ENCODE data around the gene WDR18. TPM values are rescaled to one million over a fixed set of nuclear protein-coding genes. Genes with fewer than 3 reads are reported as not detected.

Gene WDR18
- total RNA-seq, 2 donors from 2014 or later: 18.2 to 42.8 TPM

DNA sequence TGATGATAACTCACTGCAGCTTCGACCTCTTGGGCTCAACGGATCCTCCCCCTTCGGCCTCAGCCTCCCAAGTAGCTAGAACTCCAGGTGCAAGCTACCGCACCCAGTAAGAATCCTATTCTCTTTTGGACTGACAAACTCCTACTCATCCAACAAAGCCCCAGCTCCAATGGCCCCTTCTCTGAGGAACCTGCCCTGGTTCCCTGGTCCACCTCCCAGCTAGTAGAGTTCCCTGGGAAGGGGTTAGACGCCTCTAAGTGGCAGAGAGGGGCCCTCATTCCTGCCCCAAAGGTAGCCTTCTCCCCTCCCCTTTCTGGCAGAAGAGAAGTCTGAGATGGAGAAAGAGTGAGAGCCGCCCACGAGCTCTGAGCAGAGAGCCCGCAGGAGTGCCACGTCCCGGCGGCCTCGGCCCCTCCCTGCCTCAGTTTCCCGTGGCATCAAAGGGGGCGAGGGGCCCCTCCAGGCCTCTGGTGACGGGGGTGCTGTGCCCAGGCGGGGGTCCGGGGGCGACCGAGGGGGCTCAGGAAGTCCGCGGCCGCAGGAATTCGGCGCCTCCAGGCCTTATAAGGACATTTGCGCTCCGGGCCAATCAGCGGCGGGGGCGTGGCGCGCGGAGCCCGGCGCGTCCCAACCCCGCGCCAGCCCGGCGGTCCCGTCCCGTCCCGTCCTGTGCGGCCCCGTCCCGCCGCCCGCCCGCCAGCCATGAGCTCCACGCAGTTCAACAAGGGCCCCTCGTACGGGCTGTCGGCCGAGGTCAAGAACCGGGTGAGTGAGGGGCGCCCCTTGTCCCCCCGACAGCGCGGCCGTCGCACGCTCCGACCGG is 42.0 kb downstream of the WDR18 start, which contains the start of gene CNN2:
Gene CNN2 (plus strand): TSS at position 649 of the 823 bp plus-strand sequence. CDS start 54 bp downstream, at position 703.
- ATAC-seq (peak; percentile 41), DNase-seq (peak; percentile 42 to 69 (median 60))
- peaks cover 2% of the 10 kb centered on the region for H3K36me3 Mint-ChIP-seq (ENCODE audit: low read depth)
- no peaks in the 10 kb centered on the region for H3K27me3 Mint-ChIP-seq
- H3K4me3 Mint-ChIP-seq: peak within 1 kb of the TSS; percentile 96
- H3K9me3 ChIP-seq (ENCODE audit: control insufficient read depth, low read length, poor library complexity, severe bottlenecking): no peaks in the 10 kb centered on the region
- H3K4me1 Mint-ChIP-seq: peaks cover 30% of the 10 kb centered on the region
- H3K27ac Mint-ChIP-seq: peak within 1 kb of the TSS; percentile 90

GRCh38 chr19:1026783-1027649 is 42.9 kb downstream of the WDR18 start:
- H3K27ac Mint-ChIP-seq: peak overlapping the region; percentile 90
- ATAC-seq (peak; percentile 11), DNase-seq (no peak)
- H3K4me3 Mint-ChIP-seq: peak overlapping the region; percentile 96
- peaks cover 2% of the 10 kb centered on the region for H3K36me3 Mint-ChIP-seq (ENCODE audit: low read depth)
- H3K9me3 ChIP-seq (ENCODE audit: control insufficient read depth, low read length, poor library complexity, severe bottlenecking): no peaks in the 10 kb centered on the region
- H3K27me3 Mint-ChIP-seq: no peaks in the 10 kb centered on the region
- peaks cover 24% of the 10 kb centered on the region for H3K4me1 Mint-ChIP-seq

- H3K36me3 Mint-ChIP-seq (ENCODE audit: low read depth): peaks cover 2% of the 10 kb centered on the region
- H3K4me1 Mint-ChIP-seq: peaks cover 26% of the 10 kb centered on the region
- DNase-seq: no peak
- H3K27ac Mint-ChIP-seq: peak overlapping the region; percentile 90
- H3K9me3 ChIP-seq (ENCODE audit: control insufficient read depth, low read length, poor library complexity, severe bottlenecking): no peaks in the 10 kb centered on the region
- H3K4me3 Mint-ChIP-seq: peak overlapping the region; percentile 96
- ATAC-seq: peak; percentile 11
- no peaks in the 10 kb centered on the region for H3K27me3 Mint-ChIP-seq
Measured at GRCh38 chr19:1027650-1028061, 43.5 kb downstream of the WDR18 start.

GRCh38 chr19:1028062-1028926 is 44.1 kb downstream of the WDR18 start:
- Mint-ChIP-seq H3K4me1 (peaks cover 27% of the 10 kb centered on the region), H3K27me3 (no peaks in the 10 kb centered on the region), H3K27ac (peak overlapping the region; percentile 90), H3K4me3 (peak overlapping the region; percentile 96), H3K36me3 (ENCODE audit: low read depth) (peaks cover 2% of the 10 kb centered on the region)
- H3K9me3 ChIP-seq (ENCODE audit: control insufficient read depth, low read length, poor library complexity, severe bottlenecking): no peaks in the 10 kb centered on the region
- DNase-seq: peak; percentile 41 to 43 (median 41)
- peak; percentile 29 for ATAC-seq

DNA sequence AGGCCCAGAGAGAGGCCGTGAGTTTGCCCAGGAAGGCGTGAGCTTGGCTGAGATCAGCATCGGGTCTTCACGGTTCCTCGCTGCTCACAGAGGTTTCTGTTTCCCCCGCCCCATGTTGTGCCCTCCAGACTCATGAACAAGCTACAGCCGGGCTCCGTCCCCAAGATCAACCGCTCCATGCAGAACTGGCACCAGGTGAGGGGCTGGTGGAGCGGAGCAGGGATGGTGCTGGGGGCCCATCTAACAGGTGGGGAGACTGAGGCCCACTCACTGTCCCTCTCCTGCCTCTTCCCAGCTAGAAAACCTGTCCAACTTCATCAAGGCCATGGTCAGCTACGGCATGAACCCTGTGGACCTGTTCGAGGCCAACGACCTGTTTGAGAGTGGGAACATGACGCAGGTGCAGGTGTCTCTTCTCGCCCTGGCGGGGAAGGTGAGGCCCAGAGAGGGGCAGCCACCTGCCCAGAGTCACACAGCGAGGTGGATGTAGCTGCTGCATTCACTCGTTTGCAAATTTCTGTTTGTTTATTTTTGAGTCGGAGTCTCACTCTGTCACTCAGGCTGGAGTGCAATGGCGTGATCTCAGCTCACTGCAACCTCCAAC is 48.2 kb downstream of the WDR18 start:
- no peaks in the 10 kb centered on the region for H3K9me3 ChIP-seq (ENCODE audit: control insufficient read depth, low read length, poor library complexity, severe bottlenecking)
- H3K27me3 Mint-ChIP-seq: no peaks in the 10 kb centered on the region
- no peak overlapping the region for H3K4me3 Mint-ChIP-seq
- H3K4me1 Mint-ChIP-seq: peaks cover 26% of the 10 kb centered on the region
- peak overlapping the region; percentile 89 for H3K27ac Mint-ChIP-seq
- H3K36me3 Mint-ChIP-seq (ENCODE audit: low read depth): peaks cover 9% of the 10 kb centered on the region
- ATAC-seq: no peak
- DNase-seq: no peak

DNA sequence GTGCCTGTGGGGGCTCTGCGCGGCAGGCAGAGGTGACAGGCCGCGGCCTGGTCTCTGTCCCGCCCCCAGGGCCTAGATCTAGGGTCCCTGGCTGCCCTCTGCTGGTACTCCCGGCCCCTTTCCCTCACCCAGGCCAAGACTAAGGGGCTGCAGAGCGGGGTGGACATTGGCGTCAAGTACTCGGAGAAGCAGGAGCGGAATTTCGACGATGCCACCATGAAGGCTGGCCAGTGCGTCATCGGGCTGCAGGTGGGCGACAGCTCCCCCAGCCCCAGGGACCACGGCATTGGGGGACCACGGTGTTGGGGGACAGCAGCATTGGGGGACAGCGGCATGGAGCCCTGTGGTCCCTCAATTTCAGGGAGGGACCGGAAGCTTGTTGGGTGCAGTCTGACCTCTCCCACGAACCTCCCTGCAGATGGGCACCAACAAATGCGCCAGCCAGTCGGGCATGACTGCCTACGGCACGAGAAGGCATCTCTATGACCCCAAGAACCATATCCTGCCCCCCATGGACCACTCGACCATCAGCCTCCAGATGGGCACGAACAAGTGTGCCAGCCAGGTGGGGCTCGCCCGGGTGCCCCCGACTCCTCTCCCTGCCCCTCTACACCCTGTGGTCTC is 52.0 kb downstream of the WDR18 start:
- Mint-ChIP-seq H3K4me1 (peaks cover 35% of the 10 kb centered on the region), H3K27me3 (no peaks in the 10 kb centered on the region), H3K36me3 (ENCODE audit: low read depth) (peaks cover 7% of the 10 kb centered on the region), H3K4me3 (peak overlapping the region; percentile 33), H3K27ac (peak overlapping the region; percentile 69)
- ATAC-seq (no peak), DNase-seq (no peak)
- no peaks in the 10 kb centered on the region for H3K9me3 ChIP-seq (ENCODE audit: control insufficient read depth, low read length, poor library complexity, severe bottlenecking)

DNA sequence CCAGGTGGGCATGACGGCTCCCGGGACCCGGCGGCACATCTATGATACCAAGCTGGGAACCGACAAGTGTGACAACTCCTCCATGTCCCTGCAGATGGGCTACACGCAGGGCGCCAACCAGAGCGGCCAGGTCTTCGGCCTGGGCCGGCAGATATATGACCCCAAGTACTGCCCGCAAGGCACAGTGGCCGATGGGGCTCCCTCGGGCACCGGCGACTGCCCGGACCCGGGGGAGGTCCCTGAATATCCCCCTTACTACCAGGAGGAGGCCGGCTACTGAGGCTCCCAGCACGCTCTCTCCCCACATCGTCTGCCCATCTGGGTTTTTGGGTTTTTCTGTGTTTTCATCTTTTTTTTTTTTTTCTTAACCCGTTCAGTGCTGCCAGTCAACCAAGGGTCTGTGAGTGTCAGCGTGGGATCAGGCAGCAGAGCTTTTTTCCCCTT is 53.5 kb downstream of the WDR18 start:
- H3K9me3 ChIP-seq (ENCODE audit: control insufficient read depth, low read length, poor library complexity, severe bottlenecking): no peaks in the 10 kb centered on the region
- Mint-ChIP-seq H3K27me3 (no peaks in the 10 kb centered on the region), H3K27ac (peak overlapping the region; percentile 97), H3K4me3 (peak overlapping the region; percentile 97), H3K36me3 (ENCODE audit: low read depth) (peaks cover 7% of the 10 kb centered on the region), H3K4me1 (peaks cover 32% of the 10 kb centered on the region)
- ATAC-seq (no peak), DNase-seq (peak in 1 of 3 donors; percentile 12)

DNA sequence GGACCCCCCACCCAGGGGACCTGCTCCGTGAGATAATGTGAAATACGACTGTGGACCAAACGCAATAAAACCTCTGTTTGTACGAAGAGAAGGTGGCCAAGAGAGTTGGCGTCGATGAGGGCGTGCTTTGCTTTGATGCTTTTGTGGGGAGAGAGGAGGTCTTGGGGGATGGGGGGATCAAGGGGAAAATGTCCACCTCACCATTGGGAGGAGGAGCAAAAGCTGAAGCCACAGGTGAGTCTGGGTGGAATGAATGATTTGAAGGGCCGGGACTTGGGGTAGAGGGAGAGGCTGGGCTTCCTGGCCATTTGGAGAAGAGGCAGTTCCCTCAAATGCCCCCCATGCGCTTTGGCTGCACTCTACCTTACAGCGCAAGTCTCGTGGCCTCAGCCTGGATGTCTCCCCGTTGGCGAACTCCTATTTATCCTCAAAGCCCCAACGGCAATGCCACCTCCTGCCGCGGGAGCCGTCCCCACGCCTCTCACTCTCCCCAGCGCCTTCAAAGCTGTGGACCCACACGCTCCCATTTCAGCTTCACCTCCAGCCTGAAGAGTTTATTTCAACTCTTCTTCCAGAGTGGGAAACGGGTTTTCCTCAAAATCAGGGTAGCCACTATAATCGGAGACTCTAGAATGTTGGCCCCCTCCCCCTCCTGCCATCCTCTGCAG is 55.0 kb downstream of the WDR18 start:
- peaks cover 7% of the 10 kb centered on the region for H3K36me3 Mint-ChIP-seq (ENCODE audit: low read depth)
- peak in 1 of 3 donors; percentile 10 for DNase-seq
- no peaks in the 10 kb centered on the region for H3K27me3 Mint-ChIP-seq
- peak overlapping the region; percentile 97 for H3K4me3 Mint-ChIP-seq
- peaks cover 29% of the 10 kb centered on the region for H3K4me1 Mint-ChIP-seq
- no peak for ATAC-seq
- H3K9me3 ChIP-seq (ENCODE audit: control insufficient read depth, low read length, poor library complexity, severe bottlenecking): no peaks in the 10 kb centered on the region
- H3K27ac Mint-ChIP-seq: peak overlapping the region; percentile 97

- peaks cover 7% of the 10 kb centered on the region for H3K36me3 Mint-ChIP-seq (ENCODE audit: low read depth)
- H3K9me3 ChIP-seq (ENCODE audit: control insufficient read depth, low read length, poor library complexity, severe bottlenecking): no peaks in the 10 kb centered on the region
- peak within 1 kb of the TSS; percentile 97 for H3K27ac Mint-ChIP-seq
- DNase-seq (peak; percentile 99 to 100 (median 99)), ATAC-seq (peak; percentile 94)
- peak within 1 kb of the TSS; percentile 97 for H3K4me3 Mint-ChIP-seq
- peaks cover 29% of the 10 kb centered on the region for H3K4me1 Mint-ChIP-seq
- H3K27me3 Mint-ChIP-seq: no peaks in the 10 kb centered on the region
Measured at GRCh38 chr19:1039646-1040475, 55.7 kb downstream of the WDR18 start, which contains the start of gene ABCA7. Gene ABCA7 (plus strand): TSS chr19:1040107. CDS start chr19:1041362, 1,255 bp downstream.

GRCh38 chr19:1040476-1041271 is 56.5 kb downstream of the WDR18 start:
- Mint-ChIP-seq H3K4me3 (peak overlapping the region; percentile 97), H3K36me3 (ENCODE audit: low read depth) (peaks cover 4% of the 10 kb centered on the region), H3K27me3 (no peaks in the 10 kb centered on the region), H3K4me1 (peaks cover 31% of the 10 kb centered on the region), H3K27ac (peak overlapping the region; percentile 97)
- no peaks in the 10 kb centered on the region for H3K9me3 ChIP-seq (ENCODE audit: control insufficient read depth, low read length, poor library complexity, severe bottlenecking)
- DNase-seq: peak; percentile 76 to 85 (median 81)
- peak; percentile 62 for ATAC-seq
